Loucy (cell line): Measurements from ENCODE around the gene BCAN.
A peak's percentile ranks its signal among the peaks of the same experiment; 100 is the strongest.

Source experiments
- H2AFZ ChIP-seq: fragments of 200-600 bp; sonication (generic); 2 replicates; pipeline ENCODE4 v1.6.0; 2016; ENCODE audit warnings: antibody characterized with exemption, mild to moderate bottlenecking, low read length, moderate library complexity
- H3F3A ChIP-seq: fragments of 200-600 bp; 2 replicates; pipeline ENCODE4 v1.6.0; 2016; ENCODE audit warnings: antibody characterized with exemption, low read depth, mild to moderate bottlenecking
- H3K27me3 ChIP-seq: fragments of 200-600 bp; sonication (generic); 2 replicates; pipeline ENCODE4 v1.6.1; 2014; ENCODE audit warnings: low read length, mild to moderate bottlenecking; ENCODE audit not compliant: insufficient read depth, poor library complexity, severe bottlenecking
- H3K36me3 ChIP-seq: fragments of 200-600 bp; sonication (generic); 2 replicates; pipeline ENCODE4 v1.6.1; 2016; ENCODE audit warnings: low read length; ENCODE audit not compliant: insufficient read depth
- H3K4me1 ChIP-seq: fragments of 200-600 bp; sonication (generic); 2 replicates; pipeline ENCODE4 v1.5.1; 2014; ENCODE audit warnings: low read length, mild to moderate bottlenecking; ENCODE audit not compliant: insufficient read depth, poor library complexity, severe bottlenecking
- H3K4me2 ChIP-seq: fragments of 200-600 bp; sonication (generic); 2 replicates; pipeline ENCODE4 v1.6.0; 2014; ENCODE audit warnings: antibody characterized with exemption, low read length, low read depth, mild to moderate bottlenecking; ENCODE audit not compliant: poor library complexity, severe bottlenecking
- H3K4me3 ChIP-seq: fragments of 200-600 bp; sonication (generic); 2 replicates; pipeline ENCODE4 v1.5.1; 2014; ENCODE audit warnings: low read length, mild to moderate bottlenecking, mixed read lengths; ENCODE audit not compliant: poor library complexity, severe bottlenecking
- H3K79me2 ChIP-seq: fragments of 200-600 bp; sonication (generic); 2 replicates; pipeline ENCODE4 v1.6.1; 2014; ENCODE audit warnings: low read length; ENCODE audit not compliant: insufficient read depth
- H3K9ac ChIP-seq: fragments of 200-600 bp; sonication (generic); 2 replicates; pipeline ENCODE4 v1.6.0; 2014; ENCODE audit warnings: mild to moderate bottlenecking, low read depth, low read length, moderate library complexity; ENCODE audit not compliant: poor library complexity, severe bottlenecking
- H3K9me2 ChIP-seq: fragments of 200-600 bp; sonication (generic); replicated peaks from 2 replicates; pipeline ENCODE4 v1.6.1; 2016; ENCODE audit warnings: low read depth, low read length, mixed read lengths
- H3K9me3 ChIP-seq: fragments of 200-600 bp; sonication (generic); 2 replicates; pipeline ENCODE4 v1.6.1; 2014; ENCODE audit warnings: mild to moderate bottlenecking, antibody characterized with exemption, low read length, low read depth; ENCODE audit not compliant: insufficient read depth
- H4K20me1 ChIP-seq: fragments of 200-600 bp; sonication (generic); 2 replicates; pipeline ENCODE4 v1.6.0; 2014; ENCODE audit warnings: antibody characterized with exemption, low read length, mild to moderate bottlenecking; ENCODE audit not compliant: insufficient read depth, poor library complexity, severe bottlenecking
- CTCF ChIP-seq: fragments of 200-600 bp; sonication (generic); conservative IDR thresholded peaks from 2 replicates; pipeline ENCODE4 v1.5.1; 2014; ENCODE audit warnings: mild to moderate bottlenecking, antibody characterized with exemption, low read length
- EZH2phosphoT487 ChIP-seq: fragments of 200-600 bp; IDR thresholded peaks from 2 replicates; pipeline ENCODE4 v1.6.1; 2018; ENCODE audit warnings: antibody characterized with exemption, mild to moderate bottlenecking, moderate library complexity, borderline replicate concordance

Gene BCAN

GRCh38 chr1:156655904-156656516 lies 14.1 kb downstream of the BCAN start:
- H3K79me2 ChIP-seq = peaks cover 16% of the 10 kb centered on the region; the same call in 1 of the 2 replicates
- no peak overlapping the region for H3K4me2 ChIP-seq
- H3K9ac ChIP-seq = no peak overlapping the region
- no peaks in the 10 kb centered on the region for H4K20me1 ChIP-seq
- H3K4me3 ChIP-seq = no peak overlapping the region
- no peaks in the 10 kb centered on the region for H3K27me3 ChIP-seq
- peaks cover 2% of the 10 kb centered on the region; the same call in 1 of the 2 replicates for H3F3A ChIP-seq
- no peaks in the 10 kb centered on the region for H3K9me2 ChIP-seq
- H2AFZ ChIP-seq = no peak overlapping the region
- TF ChIP-seq CTCF (no peak), EZH2phosphoT487 (no peak)
- peaks cover 21% of the 10 kb centered on the region for H3K4me1 ChIP-seq
- H3K36me3 ChIP-seq = no peaks in the 10 kb centered on the region
- H3K9me3 ChIP-seq = no peaks in the 10 kb centered on the region

- no peaks in the 10 kb centered on the region for H4K20me1 ChIP-seq
- TF ChIP-seq CTCF (peak; percentile 91), EZH2phosphoT487 (no peak)
- peak overlapping the region; percentile 53 for H3K4me2 ChIP-seq
- peaks cover 18% of the 10 kb centered on the region; the same call in 1 of the 2 replicates for H3K79me2 ChIP-seq
- H2AFZ ChIP-seq = no peak overlapping the region
- peak overlapping the region; percentile 5 for H3K9ac ChIP-seq
- H3K36me3 ChIP-seq = no peaks in the 10 kb centered on the region
- peaks cover 30% of the 10 kb centered on the region for H3K4me1 ChIP-seq
- no peaks in the 10 kb centered on the region for H3K27me3 ChIP-seq
- H3F3A ChIP-seq = peaks cover 2% of the 10 kb centered on the region; the same call in 1 of the 2 replicates
- no peak overlapping the region for H3K4me3 ChIP-seq
- H3K9me2 ChIP-seq = no peaks in the 10 kb centered on the region
- no peaks in the 10 kb centered on the region for H3K9me3 ChIP-seq
Measured at GRCh38 chr1:156656806-156657740, 15.2 kb downstream of the BCAN start.

GRCh38 chr1:156657741-156658319 lies 15.9 kb downstream of the BCAN start:
- H4K20me1 ChIP-seq = no peaks in the 10 kb centered on the region

More at GRCh38 chr1:156657741-156658319, 15.9 kb downstream of the BCAN start:
- Histone ChIP-seq H3K9ac (peak overlapping the region; percentile 5), H3K4me3 (no peak overlapping the region), H3K4me1 (peaks cover 34% of the 10 kb centered on the region), H3K27me3 (no peaks in the 10 kb centered on the region), H2AFZ (no peak overlapping the region), H3K9me3 (no peaks in the 10 kb centered on the region), H3K79me2 (peaks cover 18% of the 10 kb centered on the region; the same call in 1 of the 2 replicates), H3F3A (peaks cover 2% of the 10 kb centered on the region; the same call in 1 of the 2 replicates), H3K9me2 (no peaks in the 10 kb centered on the region), H3K36me3 (no peaks in the 10 kb centered on the region), H3K4me2 (peak overlapping the region; percentile 53)
- TF ChIP-seq CTCF = 0 out of 2 replicates have a peak, but pooled peaks have one; percentile 22
- TF ChIP-seq EZH2phosphoT487 = no peak
